GM12891 (cell line): ENCODE measurements around the gene DLGAP1.

Experiments used
- DNase-seq: peaks from one replicate; pipeline ENCODE4 v3.0.0; 2011; ENCODE audit warnings: low spot score; ENCODE audit not compliant: insufficient read length
- FAIRE-seq: peaks from 2 replicates; lab custom pipeline; 2011; peaks lifted over from hg19 to GRCh38; lab: Jason Lieb, UNC
- PAX5 ChIP-seq: IDR thresholded peaks from 2 replicates; pipeline ENCODE4 v1.6.1; 2011; ENCODE audit warnings: low read length, moderate library complexity, mild to moderate bottlenecking; ENCODE audit not compliant: insufficient read depth, severe bottlenecking
- POLR2A ChIP-seq: IDR thresholded peaks from 2 replicates; pipeline ENCODE4 v1.6.1; 2011; ENCODE audit warnings: low read depth, low read length, control low read depth
- POLR2AphosphoS5 ChIP-seq: IDR thresholded peaks from 2 replicates; pipeline ENCODE4 v1.6.1; 2011; ENCODE audit warnings: low read depth, low read length, control low read depth
- POU2F2 ChIP-seq: IDR thresholded peaks from 2 replicates; pipeline ENCODE4 v1.6.1; 2011; ENCODE audit warnings: low read depth, mild to moderate bottlenecking, control low read depth, low read length, moderate library complexity
- SPI1 ChIP-seq: IDR thresholded peaks from 2 replicates; pipeline ENCODE4 v1.6.1; 2011; ENCODE audit warnings: low read depth, low read length, control low read depth
- TAF1 ChIP-seq: IDR thresholded peaks from 2 replicates; pipeline ENCODE4 v1.6.1; 2011; ENCODE audit warnings: low read depth, low read length, control low read depth

Gene DLGAP1

DNA sequence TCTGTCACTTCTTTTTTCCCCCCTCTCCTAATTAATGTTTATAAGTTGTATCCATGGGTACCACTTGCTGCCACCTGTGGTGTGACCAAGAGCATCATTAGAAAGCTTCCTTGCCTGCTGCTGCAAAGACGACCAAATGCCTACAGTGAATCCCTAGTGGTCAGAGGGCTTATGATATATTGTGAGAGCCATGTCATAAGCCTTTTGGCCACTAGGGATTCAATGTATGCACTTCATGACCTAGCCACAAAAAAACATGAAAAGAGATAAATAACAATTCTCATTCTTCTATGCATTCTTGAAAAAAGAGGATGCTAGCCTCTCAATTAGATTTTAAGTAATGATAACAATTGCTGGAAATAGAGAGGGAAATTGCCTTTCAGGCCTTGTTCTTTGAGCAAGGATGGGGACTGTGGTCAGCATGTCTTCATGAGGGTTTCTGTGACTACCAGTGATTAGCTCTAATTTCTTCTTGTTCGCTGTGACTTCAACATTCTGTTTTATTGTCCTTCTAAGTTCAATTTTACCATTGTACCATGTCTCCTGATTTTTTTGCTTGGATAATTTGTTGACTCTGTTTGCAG lies 569.8 kb downstream of the DLGAP1 start:
- FAIRE-seq = no peak
- DNase-seq = peak; percentile 14
- TF ChIP-seq POLR2AphosphoS5 (no peak), POU2F2 (no peak), SPI1 (no peak), PAX5 (no peak), POLR2A (no peak), TAF1 (no peak)

- TF ChIP-seq TAF1 (no peak), SPI1 (no peak), POLR2AphosphoS5 (no peak), PAX5 (no peak), POU2F2 (no peak), POLR2A (no peak)
- no peak for DNase-seq
- FAIRE-seq = no peak
These were observed 575.3 kb downstream of the DLGAP1 start for GRCh38 chr18:3879836-3880120.

GRCh38 chr18:3879114-3879835 lies 575.8 kb downstream of the DLGAP1 start:
- DNase-seq (no peak), FAIRE-seq (no peak)
- TF ChIP-seq POLR2A (no peak), SPI1 (no peak), POLR2AphosphoS5 (no peak), PAX5 (no peak), TAF1 (no peak), POU2F2 (no peak)

DNA sequence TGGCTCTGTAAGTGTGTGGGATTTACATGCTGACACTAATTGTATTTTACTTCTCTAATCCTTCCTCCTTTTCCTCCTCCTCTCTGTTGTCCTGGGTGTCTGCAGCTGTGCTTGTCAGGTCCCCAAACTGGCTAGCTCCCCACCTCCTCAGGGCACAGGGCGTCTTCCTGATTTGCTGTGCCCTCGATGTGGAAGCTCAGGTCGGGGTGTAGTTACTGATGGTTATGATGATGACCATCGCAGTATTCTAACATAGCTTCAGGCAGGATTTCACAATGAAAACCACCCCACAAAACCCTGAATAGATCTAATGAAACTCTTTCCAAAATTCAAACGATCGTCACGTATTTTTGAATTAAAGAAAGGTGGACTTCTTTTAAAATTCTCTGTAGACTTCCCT lies 576.7 kb downstream of the DLGAP1 start:
- no peak for TF ChIP-seq TAF1
- no peak for TF ChIP-seq POLR2A
- TF ChIP-seq PAX5 = no peak
- TF ChIP-seq POU2F2 = no peak
- no peak for FAIRE-seq

GRCh38 chr18:3877678-3878077 lies 577.4 kb downstream of the DLGAP1 start:
- FAIRE-seq (no peak), DNase-seq (no peak)
- TF ChIP-seq POLR2AphosphoS5 (no peak), TAF1 (no peak), POLR2A (no peak), SPI1 (no peak), POU2F2 (no peak), PAX5 (no peak)

More for the DNA sequence above, 576.7 kb downstream of the DLGAP1 start:
- DNase-seq = no peak

DNA sequence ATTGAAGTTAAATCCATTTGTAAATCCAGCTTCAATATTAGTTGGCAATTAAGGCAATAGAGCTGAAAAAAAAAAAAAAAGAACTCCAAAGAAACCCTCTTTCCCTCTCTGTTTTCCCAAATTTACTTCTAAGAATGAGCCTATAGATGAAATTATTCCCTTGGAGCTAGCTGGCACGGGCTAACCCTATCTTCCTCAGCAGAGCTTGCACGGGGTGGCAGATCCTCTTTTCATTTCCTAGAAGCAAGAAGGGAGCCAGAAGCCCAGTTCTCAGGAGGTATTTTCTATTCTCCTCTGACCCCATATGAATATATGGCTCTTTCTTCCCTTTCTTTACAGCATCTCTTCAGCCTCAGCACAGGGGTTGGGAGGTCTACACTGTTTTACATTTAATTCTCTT lies 579.1 kb downstream of the DLGAP1 start:
- DNase-seq (no peak), FAIRE-seq (no peak)
- TF ChIP-seq POU2F2 (no peak), PAX5 (no peak), SPI1 (no peak), TAF1 (no peak), POLR2A (no peak), POLR2AphosphoS5 (no peak)

DNA sequence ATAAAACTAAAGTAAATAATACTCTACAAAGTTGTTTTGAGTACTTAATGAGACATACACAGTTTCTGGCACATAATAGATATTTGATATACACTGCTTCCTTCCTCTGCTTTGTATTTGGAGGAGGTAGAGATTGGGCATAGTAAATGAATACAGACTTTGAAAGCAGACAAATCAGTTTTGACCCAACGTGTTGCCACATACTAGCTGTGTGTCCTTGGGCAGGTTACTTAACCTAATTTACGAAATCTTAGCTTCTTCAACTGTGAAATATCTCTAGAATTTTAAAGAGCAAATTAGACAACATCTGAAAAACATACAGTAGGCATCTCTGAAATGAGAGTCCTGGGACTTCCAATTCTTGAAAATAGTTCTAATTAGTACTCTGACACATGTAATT lies 579.7 kb downstream of the DLGAP1 start:
- FAIRE-seq (no peak), DNase-seq (no peak)
- TF ChIP-seq TAF1 = no peak
- no peak for TF ChIP-seq POLR2A
- TF ChIP-seq POLR2AphosphoS5 = no peak
- TF ChIP-seq SPI1 = no peak
- no peak for TF ChIP-seq POU2F2
- no peak for TF ChIP-seq PAX5

DNA sequence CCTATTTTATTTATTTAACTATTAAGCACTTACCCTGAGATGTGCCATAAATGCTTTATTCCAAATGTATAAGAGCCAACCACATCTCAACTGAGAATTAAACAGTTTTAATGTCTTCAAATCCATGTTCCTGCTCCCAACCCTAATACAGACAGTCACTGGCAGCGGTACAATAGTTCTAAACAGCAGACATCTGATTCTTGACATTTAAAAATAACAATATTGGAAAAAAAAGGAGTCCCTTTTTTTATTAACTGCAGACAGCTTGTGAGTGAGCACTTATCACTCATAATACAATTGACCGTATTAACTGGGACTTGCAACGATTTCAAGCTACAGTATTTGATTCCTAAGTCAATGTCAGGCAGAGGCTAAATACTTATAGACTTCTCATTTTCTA lies 580.5 kb downstream of the DLGAP1 start:
- FAIRE-seq = no peak
- DNase-seq = no peak
- TF ChIP-seq POLR2AphosphoS5 = no peak
- TF ChIP-seq SPI1 = no peak
- TF ChIP-seq POU2F2 = no peak
- TF ChIP-seq POLR2A = no peak

DNA sequence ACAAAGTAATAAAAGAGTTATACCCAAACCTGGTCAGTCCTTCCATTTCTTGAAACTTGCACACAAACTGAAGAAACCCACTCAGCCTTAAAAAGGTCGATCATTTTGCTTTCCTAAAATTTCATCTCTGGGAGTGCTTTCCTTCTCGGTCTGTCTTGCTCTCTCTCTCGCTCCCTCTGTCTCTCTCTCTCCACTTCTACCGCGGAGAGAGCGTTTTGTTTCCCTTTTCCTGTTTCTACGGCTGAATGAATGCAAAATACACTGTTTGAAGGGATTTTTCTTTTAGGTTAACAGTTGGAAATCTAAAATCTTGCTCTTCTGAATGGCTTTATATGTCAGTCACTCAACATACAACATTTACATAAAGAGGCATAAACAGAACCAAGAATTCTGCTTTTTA lies 581.0 kb downstream of the DLGAP1 start:
- TF ChIP-seq POLR2AphosphoS5 (no peak), POU2F2 (no peak), POLR2A (no peak), PAX5 (no peak), TAF1 (no peak), SPI1 (no peak)
- FAIRE-seq (no peak), DNase-seq (no peak)

- FAIRE-seq (no peak), DNase-seq (no peak)
- TF ChIP-seq TAF1 (no peak), POLR2AphosphoS5 (no peak), POU2F2 (no peak), POLR2A (no peak), PAX5 (no peak), SPI1 (no peak)
These were observed 581.4 kb downstream of the DLGAP1 start for GRCh38 chr18:3873698-3874097.
